Kidney (tissue), 14 donors: ENCODE results near the gene MEN1. TPM values are rescaled to one million over a fixed set of nuclear protein-coding genes. Genes with fewer than 3 reads are reported as not detected.
A peak's percentile ranks its signal among the peaks of the same experiment; 100 is the strongest.

ENCODE experiments used
- DNase-seq, 5 donors: peaks; one replicate each; pipeline ENCODE4 v3.0.0-alpha.2; 2013 to 2020
- FAIRE-seq: peaks from 2 replicates; lab custom pipeline; 2012; peaks lifted over from hg19 to GRCh38; lab: Jason Lieb, UNC
- H3K27ac ChIP-seq, 2 donors: one replicate each; pipeline ENCODE4 v1.7.0; 2013; ENCODE audit warnings: low read depth in 2 of 2, low read length in 2 of 2, inconsistent platforms in 1 of 2
- H3K27me3 ChIP-seq: one replicate; pipeline ENCODE4 v1.7.1; 2013; ENCODE audit warnings: low read length, inconsistent platforms; ENCODE audit not compliant: control insufficient read depth, insufficient read depth
- H3K36me3 ChIP-seq, 3 donors: one replicate each; pipeline versions ENCODE4 v1.7.0 to v1.7.1; 2013; ENCODE audit warnings: low read length in 3 of 3, control low read depth in 1 of 3, inconsistent platforms in 1 of 3; ENCODE audit not compliant: insufficient read depth in 3 of 3, control insufficient read depth in 2 of 3
- H3K4me1 ChIP-seq, 3 donors: one replicate each; pipeline versions ENCODE4 v1.7.0 to v1.7.1; 2013; ENCODE audit warnings: low read length in 3 of 3, inconsistent platforms in 1 of 3, low read depth in 1 of 3; ENCODE audit not compliant: control insufficient read depth in 2 of 3, insufficient read depth in 2 of 3
- H3K4me3 ChIP-seq, 3 donors: one replicate each; pipeline versions ENCODE4 v1.7.0 to v1.8.1; 2013; ENCODE audit warnings: low read length in 3 of 3, control low read depth in 1 of 3, inconsistent platforms in 1 of 3
- H3K9ac ChIP-seq, 3 donors: one replicate each; pipeline versions ENCODE4 v1.7.0 to v1.7.1; 2013; ENCODE audit warnings: low read length in 3 of 3, control low read depth in 1 of 3, inconsistent platforms in 1 of 3
- H3K9me3 ChIP-seq, 3 donors: one replicate each; pipeline versions ENCODE4 v1.7.0 to v1.7.1; 2013; ENCODE audit warnings: low read length in 3 of 3, control low read depth in 1 of 3, inconsistent platforms in 1 of 3; ENCODE audit not compliant: control insufficient read depth in 2 of 3, insufficient read depth in 1 of 3
- intact Hi-C: fragments of 100-400 bp; cut with DNase I; formaldehyde crosslinking; loops from one replicate; pipeline ENCODE4 v1.11.1; 2022
- polyA plus RNA-seq: library from polyadenylated mRNA; stranded (reverse); fragments of 350-450 nt; fragmentation: Illumina TruSeq; extraction: RNeasy Lipid Tissue Mini Kit (QIAGEN cat#74804); gene quantifications from one replicate; pipeline ENCODE4 v1.2.3, GENCODE V29; 2014; ENCODE audit warnings: low read depth, low replicate concordance; ENCODE audit not compliant: insufficient read depth
- total RNA-seq: library from RNA; stranded (reverse); fragmentation: NEBNext Ultra II Directional; extraction: Animal tissue kit (Norgen Biotek cat#: 25700); gene quantifications from one replicate; pipeline ENCODE4 v1.2.1, GENCODE V29; 2021
- TF ChIP-seq, protein P1 (sequence below): IDR thresholded peaks from 3 replicates; pipeline ENCODE4 v1.5.1; 2012; ENCODE audit warnings: mild to moderate bottlenecking, moderate library complexity, borderline replicate concordance; ENCODE audit not compliant: insufficient read depth; ENCODE audit errors: extremely low read depth
- donor health status: control.
- donor health status: control.
- donor health status: control.
- donor health status: control.
- donor health status: control.
- donor health status: DM: yes; HTN: yes; CAD: no.
- donor health status: Normal renal cell carcinoma (clear cell type).

MEN1 gene
- total and polyA plus RNA-seq, 2 donors from 2014 or later = 20.9 to 24.0 TPM

DNA sequence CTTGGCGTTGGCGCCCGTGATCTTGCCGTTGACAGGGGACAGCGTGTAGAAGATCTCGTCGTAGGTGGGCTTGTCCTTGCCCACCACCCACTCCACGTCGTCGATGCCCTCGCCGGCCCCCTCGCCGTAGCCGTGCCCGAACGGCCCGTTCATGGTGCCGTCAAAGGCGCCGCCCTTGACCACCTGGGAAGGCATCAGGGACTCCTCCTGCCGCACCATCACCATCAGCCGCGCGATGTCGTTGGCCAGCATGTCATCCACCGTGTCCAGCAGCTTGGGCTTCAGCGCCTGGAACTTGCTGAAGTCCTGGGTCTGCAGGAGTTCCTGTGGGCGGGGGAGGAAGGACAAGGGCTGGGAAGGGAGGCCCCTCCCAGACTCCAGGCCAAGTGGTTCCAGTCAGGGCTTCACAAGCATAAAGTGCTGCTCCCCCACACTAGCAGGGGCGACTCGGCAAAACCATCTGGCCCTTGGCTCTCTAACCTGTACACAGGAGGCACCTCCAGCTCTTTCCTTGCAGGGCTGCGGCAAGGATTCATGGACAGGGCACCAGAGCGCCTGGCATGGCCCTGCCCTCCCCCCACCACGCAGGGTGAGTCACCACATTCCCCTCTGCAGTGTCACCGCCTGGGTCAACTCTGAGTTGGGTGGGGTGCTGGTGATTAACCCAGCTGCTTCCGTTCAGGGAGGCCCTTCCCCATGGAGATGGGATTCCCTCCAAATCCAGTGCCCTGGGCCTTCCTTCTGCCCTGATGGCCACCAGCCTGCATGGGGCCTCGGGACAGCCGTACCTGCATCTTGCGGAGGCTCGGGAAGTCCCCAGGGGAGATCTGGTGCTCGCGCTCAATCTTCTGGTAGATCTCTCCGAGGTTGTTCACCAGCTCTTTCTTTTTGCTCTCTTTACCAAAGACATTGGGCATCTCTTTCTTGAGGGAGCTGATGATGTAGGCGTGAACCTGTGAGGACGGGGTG, 44.5 kb upstream of the MEN1 start:
- H3K9me3 ChIP-seq = no peaks in the 10 kb centered on the region
- no peaks in the 10 kb centered on the region for H3K27me3 ChIP-seq
- H3K4me3 ChIP-seq = no peak overlapping the region
- no peak overlapping the region for H3K9ac ChIP-seq
- H3K27ac ChIP-seq = peak overlapping the region; percentile 43 to 65
- intact Hi-C loops = loop anchor here (5.0 kb wide), 1 partner anchor 37 kb away; no protein-coding TSS in a partner anchor
- TF ChIP-seq, protein P1, sequence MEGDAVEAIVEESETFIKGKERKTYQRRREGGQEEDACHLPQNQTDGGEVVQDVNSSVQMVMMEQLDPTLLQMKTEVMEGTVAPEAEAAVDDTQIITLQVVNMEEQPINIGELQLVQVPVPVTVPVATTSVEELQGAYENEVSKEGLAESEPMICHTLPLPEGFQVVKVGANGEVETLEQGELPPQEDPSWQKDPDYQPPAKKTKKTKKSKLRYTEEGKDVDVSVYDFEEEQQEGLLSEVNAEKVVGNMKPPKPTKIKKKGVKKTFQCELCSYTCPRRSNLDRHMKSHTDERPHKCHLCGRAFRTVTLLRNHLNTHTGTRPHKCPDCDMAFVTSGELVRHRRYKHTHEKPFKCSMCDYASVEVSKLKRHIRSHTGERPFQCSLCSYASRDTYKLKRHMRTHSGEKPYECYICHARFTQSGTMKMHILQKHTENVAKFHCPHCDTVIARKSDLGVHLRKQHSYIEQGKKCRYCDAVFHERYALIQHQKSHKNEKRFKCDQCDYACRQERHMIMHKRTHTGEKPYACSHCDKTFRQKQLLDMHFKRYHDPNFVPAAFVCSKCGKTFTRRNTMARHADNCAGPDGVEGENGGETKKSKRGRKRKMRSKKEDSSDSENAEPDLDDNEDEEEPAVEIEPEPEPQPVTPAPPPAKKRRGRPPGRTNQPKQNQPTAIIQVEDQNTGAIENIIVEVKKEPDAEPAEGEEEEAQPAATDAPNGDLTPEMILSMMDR = no peak
- DNase-seq (peak in 1 of 5 donors; percentile 96), FAIRE-seq (no peak)
- H3K4me1 ChIP-seq = peaks cover 0 to 27% (median 0%) of the 10 kb centered on the region in 3 donors
- H3K36me3 ChIP-seq = peaks cover 0 to 17% (median 9%) of the 10 kb centered on the region in 3 donors

DNA sequence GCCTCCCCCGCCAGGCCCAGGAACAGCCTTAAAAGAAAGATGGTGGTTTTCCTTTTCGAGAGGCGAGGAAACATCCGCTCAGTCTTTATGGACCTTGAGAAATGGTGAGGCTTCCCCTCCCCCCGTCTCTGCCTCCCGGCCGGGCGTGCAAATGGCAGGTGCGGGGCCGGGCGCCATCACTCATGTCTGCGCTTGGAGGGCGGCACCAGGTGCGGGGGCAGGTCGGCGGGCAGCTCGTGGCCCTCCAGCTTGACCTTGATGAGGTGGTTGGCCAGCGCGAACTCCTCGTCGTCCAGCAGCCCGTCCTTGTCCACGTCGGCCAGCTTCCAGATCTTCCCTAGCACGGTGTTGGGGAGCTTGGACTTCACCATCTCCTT, 43.8 kb upstream of the MEN1 start:
- Histone ChIP-seq H3K4me1 (peaks cover 0 to 25% (median 2%) of the 10 kb centered on the region in 3 donors), H3K36me3 (peaks cover 0 to 11% (median 8%) of the 10 kb centered on the region in 3 donors), H3K9ac (no peak overlapping the region), H3K27ac (peak overlapping the region in 1 of 2 donors; percentile 43), H3K4me3 (no peak overlapping the region), H3K9me3 (no peaks in the 10 kb centered on the region), H3K27me3 (no peaks in the 10 kb centered on the region)
- FAIRE-seq = no peak
- TF ChIP-seq, protein P1 = no peak
- no peak for DNase-seq
- intact Hi-C loops = loop anchor here (5.0 kb wide), 1 partner anchor 38 kb away; no protein-coding TSS in a partner anchor

DNA sequence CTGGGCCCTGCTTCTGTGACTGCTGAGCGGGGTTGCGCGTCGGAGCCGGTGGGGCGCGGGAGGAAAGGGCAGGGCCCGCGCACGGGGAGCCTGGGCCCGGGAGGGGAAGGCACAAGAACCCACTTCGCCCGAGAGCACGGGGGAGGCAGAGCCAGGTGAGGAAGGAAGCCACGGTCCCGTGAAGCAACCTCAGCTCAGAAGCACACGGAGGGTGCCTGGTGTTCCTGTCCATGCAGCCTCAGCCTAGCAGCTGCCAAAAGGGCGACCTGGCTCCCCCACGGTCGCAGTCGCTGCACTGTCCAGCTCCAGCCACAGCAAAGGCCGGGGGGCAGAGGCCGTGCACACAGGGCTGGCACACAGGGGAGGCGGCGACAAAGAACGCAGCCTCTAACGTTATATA, 43.4 kb upstream of the MEN1 start:
- Histone ChIP-seq H3K27me3 (no peaks in the 10 kb centered on the region), H3K9ac (no peak overlapping the region), H3K27ac (no peak overlapping the region), H3K36me3 (peaks cover 0 to 8% (median 7%) of the 10 kb centered on the region in 3 donors), H3K9me3 (no peaks in the 10 kb centered on the region), H3K4me1 (peaks cover 0 to 29% (median 5%) of the 10 kb centered on the region in 3 donors), H3K4me3 (no peak overlapping the region)
- no peak for DNase-seq
- FAIRE-seq = no peak
- TF ChIP-seq, protein P1 = no peak
- intact Hi-C loops = loop anchor here (5.0 kb wide), 1 partner anchor 39 kb away; no protein-coding TSS in a partner anchor
